CD4-positive, CD25-positive, alpha-beta regulatory T cell (primary cell): Measurements from ENCODE around the gene SAP30BP. TPM values are rescaled to one million over a fixed set of nuclear protein-coding genes. Genes with fewer than 3 reads are reported as not detected.

Experiments
- ATAC-seq, 2 donors: fragments of 150-1000 bp; cut with Tn5 transposase; one replicate each; pipeline ENCODE4 v1.10.0; 2021; ENCODE audit warnings: low read depth in 2 of 2, moderate number of reproducible peaks in 2 of 2, moderate library complexity in 1 of 2
- DNase-seq, 3 donors: peaks; one replicate each; pipeline versions ENCODE4 v3.0.0 to v3.0.0-alpha.2; 2012 to 2022; ENCODE audit warnings: mixed read lengths in 1 of 3
- H3K27ac ChIP-seq: one replicate; pipeline ENCODE4 v1.7.0; 2013; ENCODE audit warnings: mild to moderate bottlenecking, low read length; ENCODE audit not compliant: insufficient read depth, poor library complexity, severe bottlenecking
- H3K27me3 ChIP-seq: one replicate; pipeline ENCODE4 v1.7.0; 2013; ENCODE audit warnings: low read length; ENCODE audit not compliant: control insufficient read depth, insufficient read depth
- H3K36me3 ChIP-seq: one replicate; pipeline ENCODE4 v1.7.0; 2013; ENCODE audit warnings: mild to moderate bottlenecking, low read length, moderate library complexity; ENCODE audit not compliant: control insufficient read depth, insufficient read depth
- H3K4me1 ChIP-seq: 2 replicates; pipeline ENCODE4 v1.7.0; 2013; ENCODE audit warnings: mild to moderate bottlenecking, low read length; ENCODE audit not compliant: insufficient read depth, control insufficient read depth, poor library complexity, severe bottlenecking
- H3K4me3 ChIP-seq: one replicate; pipeline ENCODE4 v1.7.0; 2013; ENCODE audit warnings: low read depth, mild to moderate bottlenecking, low read length, moderate library complexity
- H3K9me3 ChIP-seq, 2 experiments: 1 replicate in 1 of 2; 2 replicates in 1 of 2; pipeline ENCODE4 v1.7.0; 2013; ENCODE audit warnings: low read length in 2 of 2, mild to moderate bottlenecking in 1 of 2, moderate library complexity in 1 of 2; ENCODE audit not compliant: control insufficient read depth in 2 of 2
- H3K27ac Mint-ChIP-seq, 3 donors: one replicate each; pipeline ENCODE4 v1.8.0; 2020 to 2022; ENCODE audit warnings: mild to moderate bottlenecking in 3 of 3, mixed read lengths in 3 of 3, moderate library complexity in 2 of 3
- H3K27me3 Mint-ChIP-seq: one replicate; pipeline ENCODE4 v1.8.0; 2022; ENCODE audit warnings: mild to moderate bottlenecking, mixed read lengths
- H3K36me3 Mint-ChIP-seq: one replicate; pipeline ENCODE4 v1.8.0; 2020; ENCODE audit warnings: mixed read lengths
- H3K4me1 Mint-ChIP-seq, 4 donors: one replicate each; pipeline ENCODE4 v1.8.0; 2020 to 2022; ENCODE audit warnings: mixed read lengths in 4 of 4, mild to moderate bottlenecking in 1 of 4
- H3K4me3 Mint-ChIP-seq, 4 donors: one replicate each; pipeline ENCODE4 v1.8.0; 2020 to 2022; ENCODE audit warnings: mild to moderate bottlenecking in 4 of 4, mixed read lengths in 4 of 4, moderate library complexity in 3 of 4
- H3K9me3 Mint-ChIP-seq, 7 donors: one replicate each; pipeline ENCODE4 v1.8.0; 2020 to 2022; ENCODE audit warnings: mixed read lengths in 7 of 7, mild to moderate bottlenecking in 3 of 7, moderate library complexity in 2 of 7
- polyA plus RNA-seq, 4 donors: library from polyadenylated mRNA; unstranded; fragments of 300-500 nt; fragmentation: Illumina TruSeq; gene quantifications; one replicate each; pipeline ENCODE4 v1.2.3, GENCODE V29; 2021
- total RNA-seq: library from RNA; stranded (reverse); gene quantifications from one replicate; pipeline ENCODE4 v1.2.3, GENCODE V29; 2022

Gene SAP30BP
- total and polyA plus RNA-seq, 5 donors from 2014 or later, result 79.3 to 253 (median 82.6) TPM

DNA sequence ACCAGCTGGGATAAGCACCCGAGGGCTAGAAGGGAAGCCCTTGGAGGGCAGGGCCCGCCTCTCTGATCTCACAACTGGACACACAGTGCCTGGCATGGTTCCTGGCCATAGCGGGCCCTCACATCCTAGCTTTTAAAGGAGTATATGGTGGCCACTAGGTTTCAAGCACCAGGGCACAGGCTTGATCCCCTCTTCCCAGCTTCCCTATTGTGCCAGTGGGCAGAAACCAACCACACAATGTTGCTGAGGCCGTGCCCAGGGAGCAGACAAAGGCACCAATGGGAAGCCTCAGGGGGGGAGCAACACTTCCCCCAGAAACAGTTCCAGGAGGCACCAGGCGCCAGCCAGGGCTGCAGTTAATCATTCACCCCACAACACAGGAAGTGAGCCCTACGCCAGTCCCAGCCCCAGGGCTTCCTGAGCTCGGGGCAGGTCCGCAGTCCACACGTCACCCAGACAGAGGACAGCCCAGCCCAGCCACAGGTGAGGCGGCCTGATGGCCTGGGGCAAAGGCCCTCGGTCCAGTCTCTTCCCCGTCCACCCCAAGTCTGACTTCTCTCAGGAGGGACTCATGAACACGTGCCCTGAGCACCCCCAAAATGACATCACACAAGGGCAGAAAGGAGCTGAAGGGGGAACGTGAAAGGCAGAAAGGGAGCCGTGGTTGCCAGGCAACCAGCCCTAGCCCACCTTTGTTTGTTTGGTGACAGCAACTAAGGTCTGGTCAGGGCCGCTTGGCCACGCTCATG, 21.1 kb upstream of the SAP30BP start:
- Histone ChIP-seq H3K36me3 (peaks cover 19% of the 10 kb centered on the region), H3K9me3 (no peaks in the 10 kb centered on the region), H3K27me3 (no peaks in the 10 kb centered on the region), H3K4me1 (no peaks in the 10 kb centered on the region), H3K27ac (peak overlapping the region; percentile 25), H3K4me3 (no peak overlapping the region)
- peak in 1 of 3 donors; percentile 44 for DNase-seq
- ATAC-seq, result peak; percentile 50 to 77
- no peak overlapping the region for H3K4me3 Mint-ChIP-seq
- H3K27ac Mint-ChIP-seq, result peak overlapping the region; percentile 71 to 89 (median 82)
- H3K9me3 Mint-ChIP-seq, result peaks cover 0 to 1% (median 0%) of the 10 kb centered on the region in 7 donors
- H3K27me3 Mint-ChIP-seq, result no peaks in the 10 kb centered on the region
- peaks cover 0 to 15% (median 0%) of the 10 kb centered on the region in 4 donors for H3K4me1 Mint-ChIP-seq
- H3K36me3 Mint-ChIP-seq, result peaks cover 27% of the 10 kb centered on the region

DNA sequence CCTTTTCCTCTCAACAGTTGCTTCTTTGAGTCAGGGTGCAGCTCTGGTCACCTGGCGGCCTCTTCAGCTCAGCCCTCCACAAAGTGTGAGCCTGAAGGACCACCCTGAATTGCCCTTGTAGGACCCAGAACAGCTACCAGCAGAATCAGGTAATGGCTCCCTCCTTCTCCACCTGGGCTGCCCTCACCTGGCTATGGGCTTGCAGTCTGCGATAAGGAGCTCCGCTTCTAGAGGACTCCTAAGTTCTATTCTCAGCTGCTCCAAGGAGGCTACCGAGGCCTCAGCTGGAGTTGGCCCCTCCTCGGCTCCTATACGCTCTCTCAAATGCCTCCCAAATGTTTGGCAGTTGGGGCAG, 20.5 kb upstream of the SAP30BP start:
- peak overlapping the region; percentile 71 to 91 (median 82) for H3K27ac Mint-ChIP-seq
- peaks cover 0 to 1% (median 0%) of the 10 kb centered on the region in 7 donors for H3K9me3 Mint-ChIP-seq
- no peak overlapping the region for H3K27ac ChIP-seq
- H3K27me3 Mint-ChIP-seq, result no peaks in the 10 kb centered on the region
- DNase-seq (no peak), ATAC-seq (no peak)
- H3K36me3 ChIP-seq, result peaks cover 20% of the 10 kb centered on the region
- H3K36me3 Mint-ChIP-seq, result peaks cover 27% of the 10 kb centered on the region
- H3K4me1 Mint-ChIP-seq, result peaks cover 0 to 15% (median 0%) of the 10 kb centered on the region in 4 donors
- no peaks in the 10 kb centered on the region for H3K27me3 ChIP-seq
- H3K4me3 Mint-ChIP-seq, result no peak overlapping the region
- H3K4me3 ChIP-seq, result no peak overlapping the region
- H3K9me3 ChIP-seq, result no peaks in the 10 kb centered on the region
- no peaks in the 10 kb centered on the region for H3K4me1 ChIP-seq

DNA sequence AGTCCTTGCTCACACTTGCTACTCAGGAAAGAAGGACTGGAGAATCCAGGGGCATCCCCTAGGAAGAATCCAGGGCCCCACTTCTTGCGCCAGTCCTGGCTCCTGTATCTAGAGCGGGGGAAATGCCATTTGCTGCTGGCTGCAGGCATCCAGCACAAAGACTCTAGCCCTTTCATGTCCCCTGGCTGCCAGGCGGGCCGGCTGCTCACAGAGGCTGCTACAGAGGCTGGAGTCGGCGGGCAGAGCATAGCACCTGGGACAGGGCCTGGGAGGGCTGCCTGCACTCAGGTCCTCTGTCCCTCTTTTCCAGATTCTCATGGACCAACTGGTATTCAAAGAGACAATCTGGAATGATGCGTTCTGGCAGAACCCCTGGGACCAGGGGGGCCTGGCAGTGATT, 20.1 kb upstream of the SAP30BP start:
- no peaks in the 10 kb centered on the region for H3K4me1 ChIP-seq
- H3K4me3 ChIP-seq, result no peak overlapping the region
- no peak overlapping the region for H3K4me3 Mint-ChIP-seq
- H3K27me3 Mint-ChIP-seq, result no peaks in the 10 kb centered on the region
- H3K9me3 Mint-ChIP-seq, result peaks cover 0 to 1% (median 0%) of the 10 kb centered on the region in 7 donors
- no peaks in the 10 kb centered on the region for H3K9me3 ChIP-seq
- peak overlapping the region in 1 of 3 donors; percentile 91 for H3K27ac Mint-ChIP-seq
- no peak for ATAC-seq
- peaks cover 0 to 15% (median 0%) of the 10 kb centered on the region in 4 donors for H3K4me1 Mint-ChIP-seq
- no peaks in the 10 kb centered on the region for H3K27me3 ChIP-seq
- DNase-seq, result no peak
- H3K36me3 Mint-ChIP-seq, result peaks cover 24% of the 10 kb centered on the region
- H3K36me3 ChIP-seq, result peaks cover 20% of the 10 kb centered on the region
- no peak overlapping the region for H3K27ac ChIP-seq

DNA sequence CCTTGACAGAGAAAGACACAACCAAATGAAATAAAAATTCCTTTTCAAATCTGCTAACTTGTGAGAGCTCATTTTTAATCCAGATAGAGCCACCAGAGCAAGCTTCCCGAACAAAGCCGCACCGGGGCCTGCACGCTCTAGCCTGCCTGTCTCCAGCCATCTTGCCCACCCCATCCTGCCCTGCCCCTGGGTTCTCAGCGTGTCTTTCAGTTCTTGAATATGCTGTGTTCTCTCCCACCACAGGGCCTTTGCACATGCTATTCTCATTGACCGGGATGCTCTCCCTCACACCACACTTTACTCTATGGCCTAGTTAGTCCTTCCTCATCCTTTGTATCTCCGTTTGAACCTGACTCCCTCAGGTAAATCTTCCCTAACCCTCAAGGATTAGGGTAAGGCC, 19.2 kb upstream of the SAP30BP start:
- Mint-ChIP-seq H3K9me3 (peaks cover 0 to 1% (median 0%) of the 10 kb centered on the region in 7 donors), H3K27me3 (no peaks in the 10 kb centered on the region), H3K4me3 (no peak overlapping the region), H3K4me1 (peaks cover 0 to 18% (median under 1%) of the 10 kb centered on the region in 4 donors), H3K27ac (no peak overlapping the region), H3K36me3 (peaks cover 25% of the 10 kb centered on the region)
- Histone ChIP-seq H3K9me3 (no peaks in the 10 kb centered on the region), H3K27me3 (no peaks in the 10 kb centered on the region), H3K36me3 (peaks cover 20% of the 10 kb centered on the region), H3K4me3 (no peak overlapping the region), H3K4me1 (no peaks in the 10 kb centered on the region), H3K27ac (no peak overlapping the region)
- DNase-seq, result no peak
- no peak for ATAC-seq

DNA sequence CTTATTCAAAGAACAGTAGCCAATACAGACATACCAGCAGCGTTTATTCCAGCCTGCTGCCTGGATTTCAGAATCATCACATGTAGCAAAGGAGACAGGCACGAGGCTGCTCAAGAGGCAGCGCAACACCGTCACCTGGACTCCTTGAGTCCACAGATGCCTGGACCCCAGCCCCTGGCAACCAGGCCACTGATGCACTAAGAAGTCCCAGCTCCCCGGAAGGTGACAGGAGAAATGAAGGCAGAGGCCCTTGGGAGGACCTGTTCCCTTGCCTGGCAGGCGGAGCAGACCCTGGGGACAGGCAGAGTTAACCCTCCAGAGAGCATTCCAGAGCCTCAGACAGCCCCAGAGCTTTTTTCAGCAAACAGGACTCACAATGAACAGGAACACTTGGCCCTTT, 17.5 kb upstream of the SAP30BP start:
- H3K9me3 Mint-ChIP-seq, result no peaks in the 10 kb centered on the region

DNA sequence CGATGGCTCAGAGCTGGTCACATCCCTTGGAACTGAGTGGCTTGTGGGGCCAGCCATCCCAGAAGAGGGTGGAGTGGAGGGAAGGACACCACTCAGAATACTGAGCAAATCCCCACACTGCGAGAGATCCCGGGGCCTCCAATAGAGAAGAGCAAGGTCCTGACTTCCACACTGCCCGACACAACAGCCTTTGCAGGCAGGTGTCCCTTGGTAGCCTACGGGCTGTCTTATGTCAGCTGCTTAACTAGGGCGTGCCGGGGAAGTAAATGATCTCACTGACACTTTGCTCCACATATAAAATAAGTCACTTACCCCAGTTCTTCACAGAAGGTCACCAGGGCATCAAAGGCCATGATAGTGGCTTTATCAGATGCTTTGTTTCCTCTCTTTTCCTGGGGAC, 16.3 kb upstream of the SAP30BP start:
- Mint-ChIP-seq H3K36me3 (peaks cover 28% of the 10 kb centered on the region), H3K9me3 (no peaks in the 10 kb centered on the region), H3K4me1 (peaks cover 0 to 16% (median 3%) of the 10 kb centered on the region in 4 donors), H3K27me3 (no peaks in the 10 kb centered on the region), H3K4me3 (no peak overlapping the region), H3K27ac (peak overlapping the region in 1 of 3 donors; percentile 74)
- Histone ChIP-seq H3K36me3 (peaks cover 20% of the 10 kb centered on the region), H3K4me3 (no peak overlapping the region), H3K4me1 (no peaks in the 10 kb centered on the region), H3K27ac (no peak overlapping the region), H3K9me3 (no peaks in the 10 kb centered on the region), H3K27me3 (no peaks in the 10 kb centered on the region)
- ATAC-seq, result no peak
- DNase-seq, result no peak

More for the DNA sequence above, 17.5 kb upstream of the SAP30BP start:
- H3K9me3 ChIP-seq, result no peaks in the 10 kb centered on the region
- DNase-seq, result no peak
- no peak overlapping the region for H3K27ac ChIP-seq
- peaks cover 34% of the 10 kb centered on the region for H3K36me3 Mint-ChIP-seq
- H3K27me3 Mint-ChIP-seq, result no peaks in the 10 kb centered on the region
- no peak overlapping the region for H3K4me3 ChIP-seq
- no peak overlapping the region for H3K4me3 Mint-ChIP-seq
- no peak overlapping the region for H3K27ac Mint-ChIP-seq
- no peaks in the 10 kb centered on the region for H3K27me3 ChIP-seq
- ATAC-seq, result no peak
- H3K36me3 ChIP-seq, result peaks cover 20% of the 10 kb centered on the region
- H3K4me1 ChIP-seq, result no peaks in the 10 kb centered on the region
- peaks cover 0 to 21% (median 3%) of the 10 kb centered on the region in 4 donors for H3K4me1 Mint-ChIP-seq

DNA sequence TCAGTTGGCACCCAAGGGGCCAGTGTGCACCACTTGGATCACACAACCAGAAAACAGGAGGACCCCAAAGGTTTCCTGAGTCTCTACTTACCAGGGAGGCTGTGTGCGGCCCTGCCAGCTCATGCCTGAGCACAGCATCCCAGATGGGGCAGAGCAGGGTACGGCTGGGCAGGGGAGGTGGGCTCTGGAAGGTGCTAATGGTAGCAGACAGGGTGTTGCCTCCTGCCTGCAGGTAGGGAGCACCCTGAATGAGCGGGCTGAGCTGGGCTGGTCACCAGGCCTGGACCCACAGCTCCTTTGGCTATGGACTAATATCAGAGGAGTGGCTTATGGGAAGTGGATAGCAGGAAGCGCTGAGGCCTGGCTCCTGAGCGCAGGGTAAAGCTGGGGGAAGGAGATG, 14.8 kb upstream of the SAP30BP start:
- no peaks in the 10 kb centered on the region for H3K9me3 Mint-ChIP-seq
- Histone ChIP-seq H3K4me3 (no peak overlapping the region), H3K27ac (no peak overlapping the region), H3K27me3 (no peaks in the 10 kb centered on the region), H3K9me3 (no peaks in the 10 kb centered on the region), H3K36me3 (peaks cover 25% of the 10 kb centered on the region), H3K4me1 (no peaks in the 10 kb centered on the region)
- no peak overlapping the region for H3K4me3 Mint-ChIP-seq
- ATAC-seq, result no peak
- DNase-seq, result no peak
- no peak overlapping the region for H3K27ac Mint-ChIP-seq
- peaks cover 28% of the 10 kb centered on the region for H3K36me3 Mint-ChIP-seq
- no peaks in the 10 kb centered on the region for H3K27me3 Mint-ChIP-seq
- H3K4me1 Mint-ChIP-seq, result peaks cover 0 to 8% (median 3%) of the 10 kb centered on the region in 4 donors
